Measurements from ENCODE around the gene DARS1.
A peak's percentile ranks its signal among the peaks of the same experiment; 100 is the strongest.

DARS1 gene

GRCh38 chr2:135904341-135904989 lies 81.0 kb downstream of the DARS1 start:
- Histone ChIP-seq H3K4me2 (ENCODE audit: insufficient read depth, low read length) (no peak overlapping the region), H3K36me3 (ENCODE audit: insufficient read depth, low read length) (peaks cover 43% of the 10 kb centered on the region)

DNA sequence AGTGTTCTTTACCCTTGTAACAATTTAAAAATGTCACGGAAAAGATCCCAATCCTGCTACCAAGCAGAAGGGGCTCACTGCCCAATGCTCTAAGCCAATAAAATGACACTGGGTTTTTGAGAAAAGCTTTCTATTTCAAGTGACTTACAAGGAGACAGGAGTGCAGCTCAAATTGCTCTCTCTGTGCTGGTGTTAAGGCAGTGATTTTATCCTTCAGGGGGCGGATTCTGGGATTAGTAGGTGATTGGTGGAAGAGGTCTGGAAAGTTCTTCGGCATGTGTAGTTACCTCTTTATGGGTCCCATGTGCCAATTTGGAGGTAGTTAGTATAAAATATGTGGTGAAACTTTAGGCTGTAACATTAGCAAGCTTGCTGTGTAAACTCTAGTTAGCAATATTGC lies 81.8 kb downstream of the DARS1 start:
- H2AFZ ChIP-seq (ENCODE audit: low read depth, low read length) = no peak overlapping the region
- no peaks in the 10 kb centered on the region for H4K20me1 ChIP-seq (ENCODE audit: insufficient read depth, low read length)
- no peaks in the 10 kb centered on the region for H3K79me2 ChIP-seq (ENCODE audit: insufficient read depth, low read length)
- TF ChIP-seq EZH2 (IDR thresholded peaks at IDR 0.05; ENCODE audit: borderline replicate concordance, low read depth, low read length, severe bottlenecking) = no peak
- no peak overlapping the region for H3K27ac ChIP-seq (ENCODE audit: low read length)
- no peaks in the 10 kb centered on the region for H3K4me1 ChIP-seq (ENCODE audit: insufficient read depth, low read length)
- peaks cover 36% of the 10 kb centered on the region for H3K36me3 ChIP-seq (ENCODE audit: insufficient read depth, low read length)
- DNase-seq (no peak), ATAC-seq (ENCODE audit: insufficient read depth, low read depth) (no peak)
- H3K9me3 ChIP-seq (ENCODE audit: insufficient read depth, low read length, severe bottlenecking) = no peaks in the 10 kb centered on the region
- no peak overlapping the region for H3K4me3 ChIP-seq (ENCODE audit: low read depth in 1 of 2, low read length in 2 of 2)
- H3K27me3 ChIP-seq (ENCODE audit: insufficient read depth, low read length, poor library complexity) = no peaks in the 10 kb centered on the region
- H3K9ac ChIP-seq (ENCODE audit: low read depth, low read length) = no peak overlapping the region
- H3K4me2 ChIP-seq (ENCODE audit: insufficient read depth, low read length) = no peak overlapping the region

More at GRCh38 chr2:135904341-135904989, 81.0 kb downstream of the DARS1 start:
- ATAC-seq (ENCODE audit: insufficient read depth, low read depth) (peak; percentile 22; the same call in 1 of the 3 replicates), DNase-seq (no peak)
- Histone ChIP-seq H3K27ac (ENCODE audit: low read length) (no peak overlapping the region), H4K20me1 (ENCODE audit: insufficient read depth, low read length) (no peaks in the 10 kb centered on the region), H3K9me3 (ENCODE audit: insufficient read depth, low read length, severe bottlenecking) (no peaks in the 10 kb centered on the region), H3K79me2 (ENCODE audit: insufficient read depth, low read length) (no peaks in the 10 kb centered on the region), H3K27me3 (ENCODE audit: insufficient read depth, low read length, poor library complexity) (no peaks in the 10 kb centered on the region), H3K4me3 (ENCODE audit: low read depth in 1 of 2, low read length in 2 of 2) (no peak overlapping the region), H3K4me1 (ENCODE audit: insufficient read depth, low read length) (no peaks in the 10 kb centered on the region), H3K9ac (ENCODE audit: low read depth, low read length) (no peak overlapping the region), H2AFZ (ENCODE audit: low read depth, low read length) (no peak overlapping the region)
- TF ChIP-seq EZH2 (IDR thresholded peaks at IDR 0.05; ENCODE audit: borderline replicate concordance, low read depth, low read length, severe bottlenecking) (no peak), CTCF (IDR thresholded peaks at IDR 0.05; ENCODE audit: borderline replicate concordance, extremely low read depth, low read length, poor library complexity, severe bottlenecking) (no peak)

DNA sequence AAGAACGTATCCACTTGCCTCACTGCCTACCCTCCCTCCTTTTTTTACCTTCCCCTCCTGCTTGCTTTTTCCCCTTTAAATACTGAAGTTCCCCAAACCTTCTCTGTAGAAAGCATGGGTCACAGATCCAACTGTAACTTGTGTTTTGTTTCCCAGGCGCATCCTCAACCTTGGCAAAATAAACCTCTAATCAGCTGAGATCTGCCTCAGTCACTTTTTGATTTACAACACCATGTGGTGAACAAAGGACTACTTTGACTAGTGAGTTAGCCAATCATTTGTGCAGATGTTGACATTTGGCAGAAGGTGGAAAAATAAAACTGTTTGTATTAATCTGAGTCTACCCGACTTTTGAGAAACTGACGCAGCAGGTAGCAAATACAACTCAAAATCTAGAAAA lies 85.9 kb downstream of the DARS1 start:
- Histone ChIP-seq H3K27ac (ENCODE audit: low read length) (no peak overlapping the region), H2AFZ (ENCODE audit: low read depth, low read length) (no peak overlapping the region), H3K9me3 (ENCODE audit: insufficient read depth, low read length, severe bottlenecking) (no peaks in the 10 kb centered on the region), H3K27me3 (ENCODE audit: insufficient read depth, low read length, poor library complexity) (no peaks in the 10 kb centered on the region), H3K4me3 (ENCODE audit: low read depth in 1 of 2, low read length in 2 of 2) (no peak overlapping the region), H3K79me2 (ENCODE audit: insufficient read depth, low read length) (no peaks in the 10 kb centered on the region), H3K4me1 (ENCODE audit: insufficient read depth, low read length) (no peaks in the 10 kb centered on the region), H3K36me3 (ENCODE audit: insufficient read depth, low read length) (peaks cover 8% of the 10 kb centered on the region), H4K20me1 (ENCODE audit: insufficient read depth, low read length) (no peaks in the 10 kb centered on the region), H3K9ac (ENCODE audit: low read depth, low read length) (no peak overlapping the region), H3K4me2 (ENCODE audit: insufficient read depth, low read length) (no peak overlapping the region)
- ATAC-seq (ENCODE audit: insufficient read depth, low read depth) = no peak
- no peak for DNase-seq
- no peak for TF ChIP-seq EZH2 (IDR thresholded peaks at IDR 0.05; ENCODE audit: borderline replicate concordance, low read depth, low read length, severe bottlenecking)
- TF ChIP-seq CTCF (IDR thresholded peaks at IDR 0.05; ENCODE audit: borderline replicate concordance, extremely low read depth, low read length, poor library complexity, severe bottlenecking) = no peak

GRCh38 chr2:135898234-135898786 lies 87.1 kb downstream of the DARS1 start:
- ATAC-seq (ENCODE audit: insufficient read depth, low read depth) (no peak), DNase-seq (no peak)
- no peaks in the 10 kb centered on the region for H3K4me1 ChIP-seq (ENCODE audit: insufficient read depth, low read length)
- no peak overlapping the region for H3K27ac ChIP-seq (ENCODE audit: low read length)
- no peak overlapping the region for H2AFZ ChIP-seq (ENCODE audit: low read depth, low read length)
- no peak overlapping the region for H3K4me2 ChIP-seq (ENCODE audit: insufficient read depth, low read length)
- no peaks in the 10 kb centered on the region for H3K79me2 ChIP-seq (ENCODE audit: insufficient read depth, low read length)
- no peak for TF ChIP-seq EZH2 (IDR thresholded peaks at IDR 0.05; ENCODE audit: borderline replicate concordance, low read depth, low read length, severe bottlenecking)
- no peak for TF ChIP-seq CTCF (IDR thresholded peaks at IDR 0.05; ENCODE audit: borderline replicate concordance, extremely low read depth, low read length, poor library complexity, severe bottlenecking)
- H3K4me3 ChIP-seq (ENCODE audit: low read depth in 1 of 2, low read length in 2 of 2) = no peak overlapping the region
- H3K9ac ChIP-seq (ENCODE audit: low read depth, low read length) = no peak overlapping the region
- no peaks in the 10 kb centered on the region for H3K27me3 ChIP-seq (ENCODE audit: insufficient read depth, low read length, poor library complexity)
- peaks cover 3% of the 10 kb centered on the region; the same call in 1 of the 2 replicates for H3K36me3 ChIP-seq (ENCODE audit: insufficient read depth, low read length)
- H4K20me1 ChIP-seq (ENCODE audit: insufficient read depth, low read length) = no peaks in the 10 kb centered on the region
- no peaks in the 10 kb centered on the region for H3K9me3 ChIP-seq (ENCODE audit: insufficient read depth, low read length, severe bottlenecking)

Data from DND-41 (cell line).